Measurements from ENCODE around the gene VAV2.
"Not testable (repeated sequence)": the region's sequence is repeated elsewhere in the genome, so short reads cannot be mapped to it uniquely, and the experiment has no call there.

The VAV2 gene

DNA sequence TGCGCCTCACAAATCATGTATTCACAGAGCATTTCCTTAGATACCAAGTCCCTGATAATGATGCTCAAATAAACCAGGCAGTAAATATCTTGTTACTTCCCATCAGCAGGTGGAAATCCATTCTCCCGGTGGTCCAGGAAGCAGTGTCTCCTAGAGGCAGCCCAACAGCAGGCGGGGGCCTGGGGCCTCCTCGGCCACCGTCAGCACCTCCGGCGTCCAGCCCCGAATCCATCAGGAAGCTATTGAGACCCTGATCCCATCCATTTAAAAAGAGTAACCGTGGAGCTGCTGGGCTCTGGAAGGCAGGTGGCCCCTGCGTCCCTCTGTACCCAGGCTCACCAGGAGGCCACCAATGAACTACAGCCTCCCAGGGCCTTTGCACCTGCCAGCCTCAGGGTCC, 54.0 kb downstream of the VAV2 start:
- DNase-seq = no peak

DNA sequence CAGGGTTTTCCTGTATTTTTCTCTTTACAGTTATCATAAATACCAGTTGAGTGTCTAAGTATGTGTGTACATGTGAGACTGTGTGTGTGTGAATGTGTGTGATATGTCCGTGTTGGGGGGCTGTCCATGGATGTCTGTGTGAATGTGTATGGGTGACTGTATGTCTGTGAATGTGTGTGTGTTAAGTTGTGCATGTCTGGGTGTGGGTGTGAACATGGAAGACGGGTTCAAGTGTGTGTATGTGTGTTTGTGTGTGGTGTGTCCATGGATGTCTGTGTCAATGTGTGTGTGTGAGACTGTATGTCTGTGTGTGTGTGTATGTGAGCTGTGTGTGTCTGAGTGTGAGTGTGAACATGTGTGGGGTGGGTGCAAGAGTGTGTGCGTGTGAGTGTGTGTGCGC, 55.0 kb downstream of the VAV2 start:
- DNase-seq = no peak

DNA sequence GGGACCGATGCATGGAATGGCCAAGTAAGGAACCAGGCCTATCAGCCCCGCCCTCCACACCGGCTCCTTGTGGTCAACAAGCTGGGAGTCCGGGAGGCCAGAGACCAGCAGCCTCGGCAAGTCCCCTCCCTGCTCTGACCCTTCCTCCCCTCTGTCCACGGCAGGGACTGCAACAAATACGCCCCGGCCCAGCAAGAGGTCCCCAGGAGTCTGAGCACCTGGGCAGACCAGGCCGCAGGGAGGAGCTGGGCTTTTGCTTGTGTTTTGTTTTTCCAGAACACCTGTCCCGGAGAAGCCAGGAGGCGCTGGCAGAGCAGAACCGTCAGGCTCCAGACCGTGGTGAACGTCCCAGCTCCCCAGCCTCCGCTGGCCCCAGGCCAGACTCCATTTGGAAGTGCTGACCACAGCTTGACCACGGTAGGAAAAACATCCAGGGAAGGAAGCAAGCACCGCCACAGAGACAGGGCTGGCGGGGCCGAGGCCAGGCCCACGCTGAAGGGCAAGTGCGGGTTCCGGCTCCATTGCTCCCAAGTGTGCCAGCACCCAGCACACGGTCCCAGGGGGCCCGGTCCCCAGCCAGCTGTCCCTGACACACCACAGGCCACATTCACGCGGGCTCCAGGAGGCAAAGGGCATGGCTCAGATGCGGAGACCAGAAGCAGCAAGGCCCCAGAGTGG, 56.7 kb downstream of the VAV2 start:
- DNase-seq = peak in 12 of 51 donors; percentile 7 to 56 (median 32)

DNA sequence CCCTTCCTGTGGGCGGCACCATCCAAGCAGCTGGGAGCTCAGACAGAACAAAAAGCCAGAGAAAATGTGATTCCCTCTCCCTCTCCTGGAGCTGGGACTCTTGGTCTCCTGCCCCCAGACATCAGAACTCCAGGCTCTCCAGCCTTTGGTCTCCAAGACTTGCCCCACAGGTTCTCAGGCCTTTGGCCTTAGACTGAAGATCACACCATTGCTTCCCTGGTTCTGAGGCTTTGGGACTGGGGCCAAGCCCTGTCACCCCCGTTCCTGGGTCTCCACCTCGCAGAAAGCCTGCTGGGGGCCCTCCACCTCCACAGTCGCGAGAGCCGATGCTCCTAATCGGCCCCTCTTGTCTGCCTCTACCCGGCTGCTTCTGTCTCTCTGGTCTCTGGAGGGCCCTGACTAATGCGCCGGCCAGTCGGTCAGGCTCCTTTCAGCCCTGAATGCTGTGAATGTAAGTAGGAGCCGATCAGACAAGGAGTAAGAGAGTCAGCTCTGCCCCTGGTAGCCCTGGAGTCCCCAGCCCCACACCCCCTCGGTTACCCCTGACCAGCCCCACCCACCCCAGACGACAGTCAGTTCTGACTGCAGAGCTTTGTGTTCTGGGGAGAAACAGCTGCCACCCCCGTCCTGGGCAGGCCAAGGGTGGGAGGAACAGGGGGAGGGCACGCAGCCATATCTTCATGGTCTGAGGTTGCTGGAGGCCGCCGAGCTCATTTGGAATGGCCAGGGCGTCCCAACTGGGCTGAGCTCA, 57.5 kb downstream of the VAV2 start:
- DNase-seq = peak in 6 of 51 donors; percentile 18 to 51 (median 33)

DNA sequence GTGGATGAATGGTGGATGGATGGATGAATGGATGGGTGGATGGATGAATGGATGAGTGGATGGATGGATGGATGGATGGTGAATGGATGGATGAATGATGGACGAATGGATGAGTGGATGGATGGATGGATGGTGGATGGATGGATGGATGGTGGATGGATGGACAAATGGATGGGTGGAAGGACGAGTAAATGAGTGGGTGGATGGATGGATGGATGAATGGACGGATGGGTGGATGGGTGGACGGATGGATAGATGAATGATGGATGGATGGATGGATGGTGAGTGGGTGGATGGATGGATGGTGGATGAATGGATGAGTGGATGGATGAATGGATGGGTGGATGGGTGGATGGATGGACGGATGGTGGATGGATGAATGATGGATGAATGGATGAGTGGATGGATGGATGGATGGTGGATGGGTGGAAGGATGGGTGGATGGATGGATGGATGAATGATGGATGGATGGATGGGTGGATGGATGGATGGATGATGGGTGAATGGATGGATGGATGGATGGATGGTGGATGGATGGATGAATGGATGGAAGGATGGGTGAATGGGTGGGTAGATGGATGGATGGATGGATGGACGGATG, 58.6 kb downstream of the VAV2 start:
- no peak for DNase-seq

DNA sequence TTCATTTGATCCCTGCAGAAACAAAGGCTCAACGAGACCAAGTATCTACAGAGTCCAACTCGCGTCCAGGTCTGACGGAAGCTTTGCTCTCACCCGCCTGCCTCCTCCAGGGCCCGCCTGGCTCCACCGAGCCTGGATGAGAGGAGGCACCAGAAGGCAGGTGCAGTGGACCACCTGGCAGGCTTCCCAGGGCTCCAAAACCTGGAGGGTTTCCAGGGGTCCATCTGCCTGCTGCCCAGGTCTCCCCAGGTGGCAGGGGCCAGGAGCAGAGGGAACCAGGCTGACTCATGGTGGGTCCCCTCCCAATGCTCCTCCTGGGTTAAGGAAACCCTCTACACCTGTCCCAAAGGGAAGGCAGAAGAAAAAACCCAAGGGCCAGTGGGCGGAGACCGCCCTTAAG, 59.5 kb downstream of the VAV2 start:
- no peak for DNase-seq

DNA sequence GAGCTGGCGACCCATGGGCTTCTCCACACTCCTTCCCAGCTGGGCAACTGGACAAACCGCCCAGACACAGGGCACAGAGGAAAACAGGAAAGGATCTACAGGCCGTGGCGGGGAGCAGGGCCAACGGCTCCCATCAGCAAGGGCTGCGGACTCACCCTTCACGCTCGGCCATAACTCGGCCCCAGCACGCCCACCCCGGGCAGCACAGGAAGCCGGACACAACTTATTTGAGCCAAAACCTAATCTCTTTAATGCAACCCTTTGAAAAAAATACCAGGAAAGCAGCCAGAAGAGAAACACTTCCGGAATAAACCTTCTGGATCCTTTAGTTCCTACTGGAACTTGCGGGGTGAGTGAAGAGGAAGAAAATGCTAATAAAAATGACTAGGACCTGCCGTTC, 59.9 kb downstream of the VAV2 start:
- no peak for DNase-seq

DNA sequence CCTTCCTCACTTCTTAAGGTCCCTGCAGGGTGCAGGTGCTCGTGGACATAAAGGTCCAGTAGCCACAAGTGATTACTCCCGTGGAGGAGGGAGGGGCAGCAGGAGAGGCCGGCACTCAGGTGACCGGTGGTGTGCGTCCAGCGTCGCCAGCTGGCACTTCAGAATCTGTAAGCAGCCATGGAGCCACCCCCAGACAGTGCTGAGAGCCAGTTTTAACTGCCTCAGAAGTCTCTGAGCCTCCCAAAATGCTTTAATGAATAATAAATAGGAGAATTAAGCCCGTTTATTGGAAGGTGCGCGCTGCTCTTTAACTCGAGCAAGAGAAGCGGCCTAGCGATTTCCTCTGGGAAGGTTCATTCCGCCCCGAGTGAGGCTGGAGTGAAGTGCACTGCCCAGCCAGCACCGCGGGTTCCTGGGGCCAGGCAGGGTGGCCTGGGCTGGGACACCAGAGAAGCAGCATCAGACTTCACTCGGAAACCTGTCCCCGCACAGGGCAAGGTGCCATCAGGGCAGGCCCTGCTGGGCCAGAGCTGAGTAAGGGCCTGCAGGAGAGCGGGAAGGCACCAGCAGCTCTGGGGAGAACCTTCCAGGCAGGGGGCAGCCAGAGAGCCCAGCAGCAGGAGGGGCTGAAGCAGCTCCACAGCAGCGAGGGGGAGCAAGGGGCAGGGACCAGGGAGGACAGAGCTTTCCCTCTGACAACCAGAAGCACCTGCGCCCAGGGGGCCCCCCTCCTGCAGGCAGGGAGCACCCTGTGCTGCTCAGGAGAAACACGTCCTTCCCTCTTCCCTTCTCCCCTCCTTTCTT, 61.2 kb downstream of the VAV2 start:
- peak in 1 of 51 donors; percentile 33 for DNase-seq

DNA sequence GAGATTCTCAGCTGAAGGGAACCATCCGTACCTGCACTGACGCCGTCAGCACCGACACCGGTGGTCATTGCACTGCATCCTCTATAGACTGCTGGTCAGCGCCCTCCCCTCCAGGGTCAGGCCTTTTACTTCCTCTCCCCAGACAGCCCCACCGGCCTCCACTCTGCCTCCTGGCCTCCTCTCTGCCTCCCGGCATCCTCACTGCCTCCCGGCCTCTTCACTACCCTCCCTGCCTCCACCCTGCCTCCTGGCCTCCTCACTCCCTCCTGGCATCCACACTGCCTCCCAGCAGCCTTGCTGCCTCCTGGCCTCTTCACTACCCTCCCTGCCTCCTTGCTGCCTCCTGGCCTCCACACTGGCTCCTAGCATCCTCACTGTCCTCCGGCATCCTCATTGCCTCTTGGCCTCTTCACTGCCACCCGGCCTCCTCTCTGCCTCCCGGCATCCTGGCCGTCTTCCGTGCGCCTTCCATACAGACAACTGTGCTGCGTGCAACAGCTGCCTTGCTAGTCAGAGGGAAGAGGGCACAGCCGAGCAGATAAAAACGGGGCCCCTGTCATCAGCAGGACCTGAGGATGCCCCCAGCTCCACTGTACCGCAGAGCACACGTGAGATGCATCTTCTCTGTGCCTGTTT, 62.0 kb downstream of the VAV2 start:
- no peak for DNase-seq

DNA sequence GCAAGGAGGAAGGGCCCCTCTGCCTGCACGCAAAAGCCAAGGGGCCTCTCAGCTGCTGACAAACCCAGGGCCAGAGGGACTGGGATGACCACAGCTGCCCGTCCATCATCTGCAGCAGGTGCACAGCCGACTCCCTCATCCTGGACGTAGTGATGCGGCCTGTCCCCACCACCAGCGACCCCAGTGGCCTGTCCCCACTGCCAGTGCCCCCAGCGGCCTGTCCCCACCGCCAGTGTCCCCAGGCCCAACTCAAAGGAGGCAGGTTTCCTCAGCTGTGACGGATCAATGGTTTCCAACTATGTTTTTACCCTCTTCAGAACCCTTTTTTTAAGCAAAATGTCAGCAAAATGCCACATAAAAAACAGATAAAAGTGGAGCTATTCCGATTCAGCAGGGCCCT, 62.5 kb downstream of the VAV2 start:
- no peak for DNase-seq

DNA sequence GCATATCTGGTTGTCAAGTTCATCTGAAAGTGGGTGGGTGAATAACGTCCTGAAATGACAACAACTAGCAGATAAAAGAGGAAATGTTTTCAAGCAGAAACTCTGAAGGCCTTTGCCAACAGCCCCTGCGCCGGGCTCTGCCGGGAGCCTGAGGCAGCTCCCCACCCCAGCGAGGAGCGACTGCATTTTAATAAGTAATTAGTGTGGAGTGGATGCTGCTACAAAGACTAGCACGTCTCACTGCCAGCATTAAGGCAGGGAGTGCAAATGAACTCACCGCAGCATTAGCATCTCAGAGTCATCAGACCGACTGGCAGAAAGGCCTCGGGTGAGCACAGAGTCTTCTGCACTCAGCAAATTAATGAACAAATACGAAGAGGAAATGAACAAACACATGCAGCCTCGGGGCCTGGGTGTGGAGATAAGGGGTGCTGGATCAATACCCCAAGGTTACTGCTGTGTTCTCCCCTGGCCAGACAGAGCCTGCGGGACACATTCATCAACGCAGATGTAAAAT, 63.8 kb downstream of the VAV2 start:
- peak in 13 of 51 donors; percentile 12 to 46 (median 32) for DNase-seq

DNA sequence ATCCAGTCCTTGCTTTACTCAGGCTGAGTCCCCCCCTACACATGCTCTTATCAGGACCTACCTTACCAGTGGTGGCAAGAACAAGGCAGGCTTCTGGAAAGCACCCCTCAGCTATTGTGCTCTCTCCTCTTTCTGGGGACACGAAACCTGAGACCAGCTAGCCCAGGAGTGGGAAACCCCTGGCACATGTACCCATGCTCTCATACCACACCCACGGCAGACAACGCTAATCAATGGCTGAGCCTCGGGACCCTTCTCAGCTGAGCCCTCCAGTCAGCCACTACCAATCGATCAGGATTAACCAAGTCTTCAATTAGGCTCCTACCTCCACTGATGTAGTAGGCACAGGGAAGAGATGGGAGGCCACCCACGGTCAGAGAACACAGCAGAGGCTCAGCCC, 65.1 kb downstream of the VAV2 start:
- no peak for DNase-seq

DNA sequence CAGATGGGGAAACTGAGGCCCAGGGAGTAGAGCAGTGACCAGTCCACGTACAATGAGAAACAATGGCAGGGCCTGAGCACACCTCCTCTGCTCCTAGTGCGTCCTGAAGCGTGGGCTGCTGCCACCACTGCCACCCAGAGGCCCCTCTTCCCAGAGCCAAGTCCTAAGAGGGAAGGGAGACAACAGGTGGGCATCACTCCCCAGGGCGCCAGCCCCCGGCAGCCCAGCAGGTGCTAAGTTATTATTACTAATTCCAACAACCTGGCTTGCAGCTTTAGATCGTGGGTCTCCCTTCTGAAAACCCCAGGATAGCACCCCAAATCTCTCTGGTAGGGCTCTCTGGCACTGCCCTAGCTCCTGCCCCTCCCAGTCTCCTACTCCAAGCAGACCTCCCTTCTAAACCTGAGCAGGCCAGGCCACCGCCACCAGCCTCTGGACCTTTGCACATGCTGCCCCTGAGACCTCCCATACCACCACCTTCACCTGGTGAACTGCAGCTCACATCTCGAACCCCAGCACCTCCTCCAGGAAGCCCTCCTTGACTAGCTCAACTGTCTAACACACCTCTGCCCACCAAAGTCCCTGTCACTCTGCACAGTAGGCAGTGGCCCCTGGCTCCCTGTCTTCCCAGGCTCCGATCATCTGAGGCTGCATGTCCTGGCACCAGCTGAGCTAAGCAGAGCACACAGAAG, 65.8 kb downstream of the VAV2 start:
- DNase-seq = no peak

DNA sequence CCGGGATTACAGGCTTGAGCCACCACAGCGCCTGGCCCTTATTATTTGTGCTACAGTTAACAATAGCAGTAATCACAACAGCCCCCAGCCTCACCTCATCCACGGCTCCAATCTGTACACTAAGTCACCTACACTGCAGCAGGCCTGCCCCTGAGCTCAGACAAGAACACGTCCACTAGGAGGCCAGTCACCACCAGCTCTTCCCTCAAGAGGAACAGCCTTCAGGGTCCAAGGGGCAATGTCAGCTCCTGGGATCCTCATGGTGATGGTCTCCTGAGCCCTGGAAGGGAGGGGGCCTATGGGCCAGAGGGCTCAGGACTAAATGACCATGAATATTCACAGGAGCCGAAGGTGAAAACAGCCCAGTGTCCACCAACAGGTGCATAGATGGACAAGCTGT, 67.7 kb downstream of the VAV2 start:
- DNase-seq = no peak

DNA sequence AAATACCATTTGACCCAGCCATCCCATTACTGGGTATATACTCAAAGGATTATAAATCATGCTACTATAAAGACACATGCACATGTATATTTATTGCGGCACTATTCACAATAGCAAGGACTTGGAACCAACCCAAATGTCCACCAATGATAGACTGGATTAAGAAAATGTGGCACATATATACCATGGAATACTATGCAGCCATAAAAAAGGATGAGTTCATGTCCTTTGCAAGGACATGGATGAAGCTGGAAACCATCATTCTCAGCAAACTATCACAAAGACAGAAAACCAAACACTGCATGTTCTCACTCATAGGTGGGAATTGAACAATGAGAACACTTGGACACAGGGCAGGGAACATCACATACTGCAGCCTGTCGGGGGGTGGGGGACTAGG, 68.5 kb downstream of the VAV2 start:
- not testable (repeated sequence) for DNase-seq

DNA sequence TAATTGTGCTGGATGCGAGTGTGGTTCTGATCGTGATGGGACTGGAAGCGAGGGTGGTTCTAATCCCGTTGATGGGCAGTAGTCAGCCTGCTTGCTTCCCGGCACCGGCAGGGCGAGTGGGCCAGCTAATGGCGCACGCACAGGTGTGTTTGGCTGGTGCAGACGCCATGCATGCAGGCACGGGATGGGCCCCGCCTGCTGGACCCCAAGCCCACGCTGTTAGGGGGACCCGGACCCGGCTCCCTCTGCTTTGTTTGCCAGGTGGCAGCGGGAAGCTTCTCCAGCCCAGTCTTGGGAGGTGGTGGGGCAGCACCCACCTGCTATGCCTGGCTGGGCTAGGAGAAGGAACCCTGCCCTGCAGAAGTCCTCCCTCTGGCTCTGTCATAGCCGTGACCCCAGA, 70.3 kb downstream of the VAV2 start:
- no peak for DNase-seq

DNA sequence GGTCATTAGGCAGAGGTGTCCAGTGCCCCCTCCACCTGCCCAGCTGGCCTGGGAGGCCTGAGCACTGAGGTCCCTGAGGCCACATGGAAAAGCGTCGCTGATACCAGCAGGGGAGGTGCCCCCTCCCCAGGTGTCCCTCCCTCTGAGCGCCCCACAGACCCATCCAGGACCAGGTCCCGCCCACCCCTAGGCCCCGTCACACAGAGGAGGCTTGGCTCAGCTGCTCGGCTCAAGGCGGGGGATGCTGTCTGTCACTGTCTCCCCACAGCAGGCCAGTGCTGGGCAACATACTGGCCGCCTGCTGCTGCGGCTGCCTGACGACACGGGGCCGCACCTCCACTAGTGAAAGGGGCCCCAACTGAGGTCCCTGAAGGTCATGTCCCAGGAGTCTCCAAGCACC, 71.7 kb downstream of the VAV2 start:
- no peak for DNase-seq

DNA sequence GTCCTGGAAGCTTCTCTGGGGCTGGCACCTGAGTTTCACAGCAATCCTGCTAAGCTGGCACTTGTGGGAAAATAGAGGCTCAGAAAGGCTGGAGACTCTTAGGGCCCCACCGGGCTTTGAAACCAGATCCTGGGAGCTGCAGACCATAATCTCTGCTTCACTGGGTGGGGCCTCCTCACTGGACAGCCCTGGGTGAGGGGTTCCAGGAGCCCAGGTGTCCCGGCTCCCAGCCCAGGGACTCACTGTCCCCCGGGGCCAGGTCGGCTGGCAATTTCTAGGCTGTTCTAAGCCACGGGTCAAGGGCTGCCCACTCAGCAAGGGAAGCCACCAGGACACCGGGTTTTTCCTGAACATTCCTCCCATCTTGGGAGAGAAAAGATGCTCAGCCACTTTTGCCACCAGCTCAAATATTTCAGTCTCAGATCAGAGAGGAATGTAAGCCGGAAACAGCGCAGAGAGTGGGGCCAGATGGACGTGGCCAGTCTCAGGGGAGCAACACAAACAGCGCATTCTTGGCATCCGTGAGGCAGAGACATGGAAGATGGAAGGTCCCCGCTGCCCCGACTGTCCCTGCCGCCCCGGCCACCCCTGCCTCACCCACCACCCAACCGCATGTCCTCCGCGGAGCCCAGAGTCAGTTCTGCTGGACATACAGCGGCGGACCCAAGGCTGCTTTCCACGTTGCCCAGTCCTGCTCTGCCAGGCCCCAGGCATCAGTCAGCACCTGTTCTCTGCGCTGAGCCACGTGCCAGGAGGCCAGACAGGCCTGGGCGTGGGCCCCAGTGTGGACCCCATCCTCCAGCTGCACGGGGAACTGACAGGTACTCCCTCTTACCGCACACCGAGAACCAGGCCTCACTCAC, 72.6 kb downstream of the VAV2 start:
- no peak for DNase-seq

DNA sequence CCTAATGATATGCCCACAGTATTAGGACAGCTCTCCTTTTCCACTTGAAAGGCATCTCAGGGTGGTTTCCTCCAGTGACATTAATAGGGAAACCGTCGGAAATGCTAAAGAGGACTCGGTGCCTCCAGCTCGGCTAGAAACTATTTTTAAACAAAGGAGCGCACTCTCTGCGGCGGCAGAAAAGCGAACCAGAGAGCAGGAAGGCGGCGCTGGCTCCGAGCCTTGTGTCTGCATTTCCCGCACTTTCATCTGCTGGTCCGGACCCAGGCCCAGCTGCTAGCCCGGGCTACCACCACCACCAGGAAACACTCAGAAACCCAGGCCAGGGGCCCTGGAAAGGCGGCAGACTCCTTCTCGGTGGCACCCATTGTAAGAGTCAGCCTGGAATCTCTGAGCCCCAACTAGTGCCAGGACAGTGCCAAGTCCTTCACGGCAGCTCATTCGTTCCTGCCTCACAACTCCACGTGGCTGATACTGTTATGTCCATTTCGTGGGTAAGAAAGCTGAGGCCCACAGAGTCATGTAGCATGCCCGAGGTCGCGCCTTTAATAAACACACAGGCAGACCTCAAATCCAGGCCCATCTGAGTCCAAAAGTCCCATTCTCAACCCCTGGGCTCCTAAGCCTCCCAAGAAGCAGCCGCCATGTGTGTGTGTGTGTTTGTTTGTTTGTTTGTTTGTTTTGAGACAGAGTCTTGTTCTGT, 73.9 kb downstream of the VAV2 start:
- peak in 23 of 51 donors; percentile 7 to 55 (median 29) for DNase-seq
